Stimulated activated CD4-positive, alpha-beta T cell treated with anti-CD3 and anti-CD28 coated beads, Interleukin-2, amount 100 ng/mL, for 24 hours (primary cell): ENCODE results near the gene C9orf78.
A peak's percentile ranks its signal among the peaks of the same experiment; 100 is the strongest.
"Not testable (repeated sequence)": the region's sequence is repeated elsewhere in the genome, so short reads cannot be mapped to it uniquely, and the experiment has no call there.

Source experiments
- DNase-seq, 2 donors: peaks; one replicate each; pipeline ENCODE4 v3.0.0-alpha.2; 2020

C9orf78 gene

DNA sequence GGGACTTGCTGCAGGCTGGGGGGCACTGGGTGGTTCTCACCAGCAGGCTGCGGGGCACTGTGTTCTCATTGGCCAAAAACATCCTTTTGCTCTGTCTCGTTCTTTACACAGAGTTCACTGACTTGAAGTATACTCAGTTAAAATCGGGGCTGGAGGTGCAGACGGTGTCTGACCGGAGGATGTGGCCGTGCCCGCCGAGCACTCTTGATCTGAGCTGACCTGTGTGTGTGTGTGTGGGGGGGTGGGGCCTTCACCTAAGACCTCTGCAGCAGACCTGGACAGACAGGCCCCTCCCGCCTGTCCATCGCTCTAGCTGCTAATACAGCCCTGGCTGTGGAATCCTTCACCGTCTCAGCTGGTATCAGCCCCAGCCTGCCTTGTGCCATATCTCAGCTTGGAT is 25.0 kb downstream of the C9orf78 start:
- no peak for DNase-seq

DNA sequence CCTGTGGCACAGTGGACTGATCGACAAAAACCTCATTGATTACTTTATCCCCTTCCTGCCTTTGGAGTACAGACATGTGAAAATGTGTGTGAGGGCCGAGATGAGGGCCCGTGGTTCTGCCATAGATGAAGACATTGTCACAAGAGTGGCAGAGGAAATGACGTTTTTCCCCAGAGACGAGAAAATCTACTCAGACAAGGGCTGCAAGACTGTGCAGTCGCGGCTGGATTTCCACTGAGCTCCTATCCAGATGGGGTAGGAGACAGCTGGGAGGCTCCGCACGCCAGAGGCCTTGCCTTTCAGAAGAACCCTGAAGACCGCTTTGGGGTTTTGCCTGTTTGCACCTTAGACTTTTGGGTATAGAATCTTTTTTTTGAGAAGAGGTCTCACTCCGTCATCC is 25.7 kb downstream of the C9orf78 start:
- DNase-seq, result no peak

DNA sequence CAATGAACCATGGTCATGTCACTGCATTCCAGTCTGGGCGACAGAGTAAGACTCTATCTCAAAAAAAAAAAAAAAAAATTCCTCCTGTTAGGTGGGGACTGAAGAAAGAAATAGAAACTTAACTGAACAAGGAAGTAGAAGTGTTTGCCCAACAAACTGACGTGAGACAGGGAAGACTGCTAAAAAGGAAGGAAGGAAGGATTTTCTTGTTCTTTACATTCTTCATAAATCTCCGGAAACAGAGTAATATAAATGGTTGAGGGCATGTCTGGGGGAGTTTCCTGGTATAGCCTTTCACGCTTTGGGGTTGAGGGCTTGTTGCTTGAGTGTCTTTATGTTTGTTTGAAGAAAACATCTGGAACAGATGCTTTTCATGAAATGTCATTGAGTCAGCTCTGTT is 29.0 kb downstream of the C9orf78 start:
- DNase-seq, result no peak

DNA sequence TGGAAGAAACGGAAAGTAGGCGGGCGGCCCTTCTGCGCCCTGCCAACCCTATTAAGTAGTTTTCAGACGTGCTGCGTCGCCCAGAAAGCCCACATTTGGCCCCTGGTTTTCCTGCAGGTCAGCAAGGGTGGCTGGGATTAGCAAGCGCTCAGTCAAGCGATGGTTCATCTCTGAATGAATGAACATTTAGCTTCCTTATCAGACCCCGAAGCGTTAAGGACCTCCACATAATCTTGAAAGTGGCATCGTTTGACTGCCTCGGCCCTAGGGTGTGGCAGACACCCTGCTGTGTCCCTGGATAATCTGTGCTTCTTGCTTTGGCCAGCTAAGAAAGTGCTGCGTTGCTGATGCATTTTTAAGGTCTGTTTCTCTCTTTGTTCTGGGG is 31.4 kb downstream of the C9orf78 start:
- DNase-seq, result no peak

DNA sequence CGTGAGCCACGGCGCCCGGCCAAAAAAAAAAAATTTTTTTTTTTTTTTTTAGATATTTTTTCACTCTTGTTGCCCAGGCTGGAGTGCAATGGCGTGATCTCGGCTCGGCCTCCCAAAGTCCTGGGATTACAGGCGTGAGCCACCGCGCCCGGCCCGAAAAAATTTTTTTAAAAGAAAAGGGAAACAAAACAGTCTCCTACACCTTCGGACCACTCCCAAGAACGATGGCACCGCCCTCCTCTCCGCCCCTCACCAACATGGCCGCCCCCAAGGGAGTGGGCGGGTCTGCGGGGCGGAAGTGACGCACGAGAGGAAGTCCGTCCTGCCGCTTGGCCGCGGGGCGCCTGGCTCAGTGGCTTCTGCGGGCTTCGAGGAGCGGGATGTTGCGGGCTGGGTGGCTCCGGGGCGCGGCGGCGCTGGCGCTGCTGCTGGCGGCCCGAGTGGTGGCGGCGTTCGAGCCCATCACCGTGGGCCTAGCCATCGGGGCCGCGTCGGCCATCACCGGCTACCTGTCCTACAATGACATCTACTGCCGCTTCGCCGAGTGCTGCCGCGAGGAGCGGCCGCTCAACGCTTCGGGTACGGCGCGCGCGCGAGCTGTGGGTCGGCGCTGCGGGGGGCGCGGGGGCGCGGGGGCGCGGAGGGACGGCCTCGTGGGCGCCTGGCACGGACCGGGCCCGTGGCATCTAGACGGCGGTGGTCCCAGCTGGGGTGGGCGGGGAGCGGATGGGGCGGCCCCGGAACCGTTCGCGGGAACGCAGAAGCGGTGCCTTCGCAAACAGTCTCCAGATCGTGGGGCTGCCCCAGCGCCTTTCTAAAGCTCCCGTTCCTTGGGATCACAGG is 32.0 kb downstream of the C9orf78 start, which contains the start of gene TOR1B:
Gene TOR1B, plus strand, starts transcription at position 352 of the 843 bp plus-strand sequence. Its CDS starts 29 bp downstream, at position 381.
- DNase-seq, result peak; percentile 94 to 95

DNA sequence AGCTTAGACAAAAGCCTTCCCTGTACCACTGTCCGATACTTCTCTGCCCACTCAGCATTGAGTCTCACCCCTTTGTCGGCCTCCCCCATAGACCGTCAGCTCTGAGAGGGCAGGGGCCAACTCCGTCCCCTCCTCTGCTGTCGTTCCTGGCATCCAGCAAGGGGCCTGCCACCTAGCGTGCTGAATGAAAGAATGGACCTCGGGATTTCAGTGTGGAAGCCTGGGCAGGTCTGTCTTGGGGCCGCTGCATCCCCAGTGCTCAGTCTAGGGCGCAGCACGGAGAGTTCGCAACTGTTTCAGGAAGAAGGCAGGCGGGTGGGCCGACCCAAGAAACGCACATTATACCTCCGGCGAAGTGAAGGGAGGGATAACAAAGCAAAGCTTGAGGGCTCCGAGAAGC is 33.6 kb downstream of the C9orf78 start:
- no peak for DNase-seq

DNA sequence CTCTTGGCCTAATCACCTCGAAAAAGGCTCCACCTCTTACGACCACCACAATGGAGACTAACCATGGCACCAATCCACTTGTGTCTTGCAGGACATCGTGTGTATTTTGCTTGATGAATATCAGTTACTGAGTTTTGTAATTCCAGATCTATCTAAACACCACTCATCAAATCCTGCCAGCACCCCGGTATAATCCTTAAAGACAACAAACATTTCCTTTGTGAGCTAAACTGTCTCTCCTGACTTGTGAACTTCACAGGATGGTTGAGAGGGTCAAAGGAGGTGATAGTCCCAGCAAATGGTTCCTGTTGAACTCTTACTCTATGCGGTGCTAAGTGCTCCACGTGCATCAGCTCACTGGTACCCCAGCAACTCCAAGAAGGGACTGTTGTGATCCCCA is 36.1 kb downstream of the C9orf78 start:
- no peak for DNase-seq

DNA sequence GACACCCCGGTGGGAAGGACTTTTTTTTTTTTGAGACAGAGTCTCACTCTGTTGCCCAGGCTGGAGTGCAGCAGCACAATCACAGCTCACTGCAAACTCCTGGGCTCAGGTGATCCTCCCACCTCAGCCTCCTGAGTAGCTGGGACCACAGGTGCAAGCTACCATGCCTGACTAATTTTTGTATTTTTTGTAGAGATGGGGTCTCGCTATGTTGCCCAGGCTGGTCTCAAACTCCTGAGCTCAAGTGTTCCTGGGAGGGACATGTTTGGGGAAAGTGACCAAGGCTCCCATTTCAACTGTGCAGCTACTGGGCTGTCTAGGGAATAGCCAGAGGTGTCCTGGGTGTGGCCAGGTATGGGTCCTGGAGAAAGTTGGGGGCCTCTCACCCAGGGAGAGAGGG is 39.0 kb downstream of the C9orf78 start:
- not testable (repeated sequence) for DNase-seq

DNA sequence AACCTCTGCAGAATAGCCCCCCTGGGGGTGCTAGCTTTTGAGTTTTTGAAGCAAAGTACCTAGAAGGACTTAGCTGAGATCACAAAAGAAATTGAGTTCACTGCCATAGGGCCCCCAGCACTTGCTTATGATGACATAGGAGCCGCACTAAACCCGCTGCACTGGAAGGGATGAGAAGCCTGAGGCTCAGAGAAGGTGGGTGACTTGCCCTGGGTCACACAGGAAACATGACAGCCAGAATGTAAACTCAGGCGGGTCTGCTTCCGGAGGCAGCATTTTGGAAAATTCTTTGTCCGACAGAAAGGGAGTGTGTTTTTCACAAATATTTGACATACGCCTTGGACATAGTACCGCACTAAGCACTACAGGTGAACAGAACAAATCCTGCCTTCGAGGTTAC is 40.5 kb downstream of the C9orf78 start:
- DNase-seq, result no peak

DNA sequence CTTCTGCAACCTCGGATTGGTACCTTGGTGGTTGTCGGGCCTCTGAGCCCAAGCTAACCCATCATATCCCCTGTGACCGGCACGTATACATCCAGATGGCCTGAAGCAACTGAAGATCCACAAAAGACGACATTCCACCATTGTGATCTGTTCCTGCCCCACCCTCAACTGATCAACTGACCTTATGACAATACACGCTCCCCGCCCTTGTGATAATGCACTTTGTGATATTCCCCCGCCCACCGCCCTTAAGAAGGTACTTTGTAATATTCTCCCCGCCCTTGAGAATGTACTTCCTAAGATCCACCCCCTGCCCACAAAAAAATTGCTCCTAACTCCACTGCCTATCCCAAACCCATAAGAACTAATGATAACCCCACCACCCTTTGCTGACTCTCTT is 48.6 kb downstream of the C9orf78 start:
- DNase-seq, result no peak

DNA sequence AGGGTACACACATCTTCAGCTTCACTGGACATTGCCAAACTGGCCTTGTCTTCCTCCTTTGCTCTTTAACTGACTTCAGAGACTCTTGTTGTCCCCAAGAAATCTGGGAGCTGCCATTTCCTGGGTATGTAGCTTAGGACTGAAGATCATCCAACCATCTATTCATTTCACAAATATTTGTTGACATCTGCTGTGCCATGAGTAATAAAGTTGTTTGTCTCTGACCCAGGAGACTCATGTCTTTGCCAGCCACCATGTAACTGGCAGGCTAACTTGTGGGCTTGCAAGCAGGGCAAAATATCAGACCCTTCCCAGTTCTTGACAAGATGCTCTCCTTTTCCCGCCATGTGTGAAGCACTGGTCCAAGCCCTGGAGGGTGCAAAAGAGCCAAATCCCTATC is 49.2 kb downstream of the C9orf78 start:
- DNase-seq, result no peak

DNA sequence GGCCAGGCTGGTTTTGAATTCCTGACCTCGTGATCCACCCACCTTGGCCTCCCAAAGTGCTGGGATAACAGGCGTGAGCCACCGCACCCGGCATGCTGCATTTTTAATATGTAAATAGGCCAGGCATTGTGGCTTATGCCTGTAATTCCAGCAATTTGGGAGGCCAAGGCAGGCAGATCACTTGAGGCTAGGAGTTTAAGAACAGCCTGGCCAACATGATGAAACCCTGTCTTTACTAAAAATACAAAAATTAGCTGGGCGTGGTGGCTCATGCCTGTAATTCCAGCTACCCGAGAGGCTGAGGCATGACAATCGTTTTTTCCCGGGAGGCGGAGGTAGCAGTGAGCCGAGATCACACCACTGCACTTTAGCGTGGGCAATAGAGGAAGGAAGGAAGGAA is 50.1 kb downstream of the C9orf78 start:
- DNase-seq, result not testable (repeated sequence)

DNA sequence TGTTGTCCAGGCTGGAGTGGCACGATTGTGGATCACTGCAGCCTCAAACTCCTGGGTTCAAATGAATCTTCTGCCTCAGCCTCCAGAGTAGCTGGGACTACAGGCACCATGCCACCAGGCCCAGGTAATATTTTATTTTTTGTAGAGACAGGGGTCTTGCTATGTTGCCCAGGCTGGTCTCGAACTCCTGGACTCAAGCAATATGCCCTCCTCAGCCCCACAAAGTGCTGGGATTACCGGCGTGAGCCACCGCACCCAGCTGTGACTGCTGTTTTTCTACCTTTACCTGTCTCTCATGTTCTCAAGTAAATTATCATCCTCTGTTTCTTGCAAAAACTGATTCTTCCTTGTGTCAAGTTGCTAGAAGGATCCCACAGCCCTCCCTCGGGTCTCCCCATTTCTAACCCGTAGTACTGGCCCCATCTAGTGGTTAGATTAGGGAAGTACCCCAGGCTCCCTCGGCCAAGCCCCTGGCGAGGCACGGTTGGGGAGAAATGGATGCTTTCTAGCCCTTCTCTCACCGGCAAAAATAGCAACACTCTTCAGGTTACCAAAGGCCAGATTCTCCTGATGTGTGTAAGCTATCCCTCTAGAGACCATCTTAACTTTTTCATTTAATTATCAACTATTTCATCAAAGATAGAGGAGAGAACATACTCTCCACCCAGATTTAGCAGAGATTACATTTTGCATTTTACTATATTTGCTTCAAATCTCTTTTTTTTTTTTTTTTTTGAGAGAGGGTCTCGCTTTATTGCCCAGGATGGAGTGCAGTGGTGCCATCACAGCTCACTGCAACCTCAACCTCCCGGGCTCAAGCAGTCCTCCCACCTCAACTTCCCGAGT is 51.3 kb downstream of the C9orf78 start:
- peak; percentile 74 to 81 for DNase-seq

DNA sequence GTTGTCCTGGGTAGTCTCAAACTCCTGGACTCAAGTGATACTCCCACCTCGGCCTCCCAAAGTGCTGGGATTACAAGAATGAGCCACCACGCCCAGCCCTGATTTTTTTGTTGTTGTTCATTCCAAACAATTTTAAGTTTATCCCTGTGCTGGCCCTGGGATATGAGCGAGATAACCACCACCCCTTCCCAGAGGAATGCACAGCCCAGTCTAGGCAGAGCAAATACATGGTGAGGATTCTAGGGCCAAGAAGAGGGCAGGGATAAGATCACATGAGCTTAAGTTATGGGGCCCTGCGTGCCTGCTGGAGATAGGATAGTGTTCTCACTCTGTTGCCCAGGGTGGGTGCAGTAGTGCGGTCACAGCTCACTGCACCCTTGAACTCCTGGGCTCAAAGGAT is 53.1 kb downstream of the C9orf78 start:
- DNase-seq, result no peak

DNA sequence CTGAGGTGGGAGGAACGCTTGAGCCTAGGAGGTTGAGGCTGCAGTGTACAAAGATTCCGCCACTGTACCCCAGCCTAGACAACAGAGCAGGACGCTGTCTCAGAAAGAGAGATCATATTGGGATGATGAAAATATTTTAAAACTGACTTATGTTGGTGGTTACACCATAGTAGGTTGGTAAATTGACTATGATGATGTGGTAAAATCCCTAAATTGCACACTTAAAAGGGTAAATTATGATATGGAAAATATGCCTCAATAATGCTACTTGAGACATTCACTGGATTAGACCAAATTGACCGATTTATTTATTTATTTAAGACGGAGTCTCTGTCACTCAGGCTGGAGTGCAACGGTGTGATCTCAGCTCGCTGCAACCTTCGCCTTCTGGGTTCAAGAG is 53.9 kb downstream of the C9orf78 start:
- no peak for DNase-seq

DNA sequence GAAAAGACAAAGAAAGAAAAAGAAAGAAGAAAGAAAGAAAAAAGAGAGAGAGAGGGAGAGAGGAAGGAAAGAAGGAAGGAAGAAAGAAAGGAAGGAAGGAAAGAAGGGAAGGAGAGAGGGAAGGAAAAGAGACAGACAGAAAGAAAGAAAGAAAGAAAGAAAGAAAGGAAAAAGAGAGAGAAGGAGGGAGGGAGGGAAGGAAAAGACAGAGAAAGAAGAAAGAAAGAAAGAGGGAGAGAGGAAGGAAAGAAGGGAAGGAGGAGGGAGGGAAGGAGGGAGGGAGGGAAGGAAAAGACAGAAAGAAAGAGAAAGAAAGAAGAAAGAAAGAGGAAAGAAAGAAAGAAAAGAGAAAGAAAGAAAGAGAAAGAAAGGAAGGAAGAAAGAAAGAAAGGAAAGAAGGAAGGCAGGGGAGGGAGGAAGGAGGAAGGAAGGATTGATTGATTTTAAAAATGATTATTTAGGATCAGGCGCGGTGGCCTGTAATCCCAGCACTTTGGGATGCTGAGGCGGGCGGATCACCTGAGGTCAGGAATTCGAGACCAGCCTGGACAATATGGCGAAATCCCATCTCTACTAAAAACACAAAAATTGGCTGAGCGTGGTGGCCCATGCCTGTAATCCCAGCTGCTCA is 55.4 kb downstream of the C9orf78 start:
- DNase-seq, result no peak

DNA sequence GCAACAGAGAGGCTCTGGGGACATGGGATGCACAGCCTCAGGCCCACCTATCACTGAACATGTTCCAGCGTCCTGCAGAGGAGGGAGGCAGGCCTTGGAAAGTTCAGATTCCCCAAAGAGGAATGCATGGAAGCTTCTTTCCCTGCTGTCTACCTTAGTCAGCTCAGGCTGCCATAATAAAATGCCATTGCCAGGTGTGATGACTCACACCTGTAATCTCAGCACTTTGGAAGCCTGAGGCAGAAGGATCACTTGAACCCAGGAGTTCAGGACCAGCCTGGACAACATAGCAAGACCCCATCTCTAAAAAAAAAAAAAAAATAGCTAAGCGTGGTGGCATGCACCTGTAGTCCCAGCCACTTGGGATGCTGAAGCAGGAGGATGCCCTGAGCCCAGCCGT is 56.6 kb downstream of the C9orf78 start:
- no peak for DNase-seq

DNA sequence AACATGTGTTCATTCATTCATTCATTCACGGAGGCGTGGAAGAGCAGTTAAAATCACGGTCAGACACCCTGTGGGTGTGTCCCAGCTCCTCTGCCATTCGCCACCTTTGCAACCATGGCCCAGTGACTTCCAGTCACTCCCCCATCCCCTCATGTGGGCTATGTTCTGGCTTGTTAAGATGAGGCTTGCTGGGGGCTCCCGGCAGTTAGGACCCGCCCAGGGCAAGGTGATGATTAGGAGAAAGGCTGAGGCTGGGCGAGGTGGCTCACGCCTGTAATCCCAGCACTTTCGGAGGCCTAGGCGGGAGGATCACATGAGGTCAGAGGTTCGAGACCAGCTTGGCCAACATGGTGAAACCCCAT is 57.3 kb downstream of the C9orf78 start:
- DNase-seq, result no peak
